Colonic mucosa (tissue), 4 donors: ENCODE measurements around the gene MAN2B1. TPM values are rescaled to one million over a fixed set of nuclear protein-coding genes. Genes with fewer than 3 reads are reported as not detected.

Experiments used
- DNase-seq: peaks from one replicate; pipeline ENCODE4 v3.0.0-alpha.2; 2020
- H3K27ac ChIP-seq: fragments of 200-600 bp; one replicate; pipeline ENCODE4 v1.8.0; 2021
- H3K27me3 ChIP-seq: fragments of 200-600 bp; one replicate; pipeline ENCODE4 v1.8.0; 2021
- H3K36me3 ChIP-seq: fragments of 200-600 bp; one replicate; pipeline ENCODE4 v1.8.0; 2021
- H3K4me1 ChIP-seq: fragments of 200-600 bp; one replicate; pipeline ENCODE4 v1.8.0; 2021; ENCODE audit warnings: mild to moderate bottlenecking
- H3K4me3 ChIP-seq: fragments of 200-600 bp; one replicate; pipeline ENCODE4 v1.8.0; 2021
- H3K9ac ChIP-seq, 2 donors: one replicate each; pipeline ENCODE4 v1.7.0; 2013; ENCODE audit warnings: control low read depth in 2 of 2, low read depth in 2 of 2, low read length in 2 of 2
- H3K9me3 ChIP-seq: fragments of 200-600 bp; one replicate; pipeline ENCODE4 v1.8.0; 2021
- CTCF ChIP-seq: fragments of 200-600 bp; IDR thresholded peaks from one replicate; pipeline ENCODE4 v1.8.0; 2022; ENCODE audit warnings: antibody characterized with exemption, mild to moderate bottlenecking
- intact Hi-C: fragments of 100-400 bp; cut with DNase I; formaldehyde crosslinking; loops from one replicate; pipeline ENCODE4 v1.14.1; 2022
- total RNA-seq, 2 donors: library from RNA; stranded (reverse); fragmentation: NEBNext Ultra II Directional in 1 of 2; extraction: Animal tissue kit (Norgen Biotek cat#: 25700) in 1 of 2; gene quantifications; one replicate each; pipeline ENCODE4 v1.2.1, GENCODE V29; 2021
- donor health status: healthy.
- donor health status: DM: no; HTN: no; CAD: no.
- donor health status: DM: no; HTN: no; CAD: no.

The MAN2B1 gene
- total RNA-seq, 2 donors from 2014 or later, result 51.7 to 67.4 TPM

GRCh38 chr19:12670159-12670928 is 3.8 kb upstream of the MAN2B1 start:
- Histone ChIP-seq H3K27me3 (no peaks in the 10 kb centered on the region), H3K4me3 (peak overlapping the region; percentile 80), H3K27ac (peak overlapping the region; percentile 94), H3K36me3 (no peaks in the 10 kb centered on the region), H3K4me1 (peaks cover 16% of the 10 kb centered on the region), H3K9me3 (no peaks in the 10 kb centered on the region), H3K9ac (peak overlapping the region; percentile 76 to 91)
- no peak for DNase-seq
- TF ChIP-seq CTCF, result no peak
- intact Hi-C loops, result no loop called here

GRCh38 chr19:12669270-12670158 is 3.0 kb upstream of the MAN2B1 start:
- Histone ChIP-seq H3K4me3 (peak overlapping the region; percentile 80), H3K4me1 (peaks cover 16% of the 10 kb centered on the region), H3K27ac (peak overlapping the region; percentile 94), H3K9me3 (no peaks in the 10 kb centered on the region), H3K36me3 (no peaks in the 10 kb centered on the region), H3K27me3 (no peaks in the 10 kb centered on the region), H3K9ac (peak overlapping the region; percentile 76 to 91)
- intact Hi-C loops, result loop anchor here (5.0 kb wide), 1 partner anchor 107 kb away; no protein-coding TSS in a partner anchor
- peak; percentile 84 for DNase-seq
- no peak for TF ChIP-seq CTCF

GRCh38 chr19:12668932-12669269 is 2.4 kb upstream of the MAN2B1 start:
- H3K27ac ChIP-seq, result peak overlapping the region; percentile 94
- H3K4me1 ChIP-seq, result peaks cover 16% of the 10 kb centered on the region
- no peaks in the 10 kb centered on the region for H3K9me3 ChIP-seq
- no peak for TF ChIP-seq CTCF
- peak; percentile 57 for DNase-seq
- H3K27me3 ChIP-seq, result no peaks in the 10 kb centered on the region
- peak overlapping the region; percentile 80 for H3K4me3 ChIP-seq
- peak overlapping the region; percentile 76 to 91 for H3K9ac ChIP-seq
- intact Hi-C loops, result loop anchor here (5.0 kb wide), 1 partner anchor 107 kb away; no protein-coding TSS in a partner anchor
- H3K36me3 ChIP-seq, result no peaks in the 10 kb centered on the region

- peaks cover 16% of the 10 kb centered on the region for H3K4me1 ChIP-seq
- no peak overlapping the region for H3K27ac ChIP-seq
- no peaks in the 10 kb centered on the region for H3K36me3 ChIP-seq
- DNase-seq, result no peak
- no peak for TF ChIP-seq CTCF
- H3K9me3 ChIP-seq, result no peaks in the 10 kb centered on the region
- no peaks in the 10 kb centered on the region for H3K27me3 ChIP-seq
- intact Hi-C loops, result loop anchor here (5.0 kb wide), 1 partner anchor 106 kb away; no protein-coding TSS in a partner anchor
- H3K9ac ChIP-seq, result peak overlapping the region; percentile 76 to 91
- peak overlapping the region; percentile 80 for H3K4me3 ChIP-seq
Measured at GRCh38 chr19:12668346-12668745, 1.8 kb upstream of the MAN2B1 start.

GRCh38 chr19:12667731-12668302 is 1.3 kb upstream of the MAN2B1 start:
- no peak for DNase-seq
- Histone ChIP-seq H3K9ac (peak overlapping the region in 1 of 2 donors; percentile 76), H3K27me3 (no peaks in the 10 kb centered on the region), H3K36me3 (no peaks in the 10 kb centered on the region), H3K4me1 (peaks cover 16% of the 10 kb centered on the region), H3K9me3 (no peaks in the 10 kb centered on the region), H3K27ac (no peak overlapping the region), H3K4me3 (no peak overlapping the region)
- no peak for TF ChIP-seq CTCF
- intact Hi-C loops, result loop anchor here (5.0 kb wide), 1 partner anchor 106 kb away; no protein-coding TSS in a partner anchor
